ENCODE data around the gene PROM1. TPM values are rescaled to one million over a fixed set of nuclear protein-coding genes. Genes with fewer than 3 reads are reported as not detected.

Gene PROM1
- total and polyA plus RNA-seq, 9 of the 15 experiments (the other 6 are each of a cell fraction or from before 2014, with no cell fraction given), result 0.05 TPM; not detected in 8

DNA sequence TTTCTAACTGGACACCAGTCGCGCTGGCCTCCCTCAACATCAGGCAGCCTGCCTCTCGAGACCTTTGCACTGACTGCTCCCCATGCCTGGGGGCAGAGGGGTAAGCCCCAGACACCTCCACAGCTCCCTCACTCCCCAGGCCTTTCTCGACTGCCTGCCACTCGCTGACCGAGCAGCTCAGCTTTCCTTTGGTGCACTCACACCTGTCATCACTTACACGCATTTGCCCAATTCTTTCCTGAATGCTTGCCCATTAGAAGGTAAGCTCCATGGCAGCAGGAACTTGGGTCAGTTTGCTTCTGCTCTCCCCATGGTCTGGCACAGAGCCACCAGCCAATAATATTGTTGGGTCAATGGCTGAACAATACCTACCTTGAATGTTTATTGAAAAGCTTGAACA, 32.2 kb upstream of the PROM1 start:
- ATAC-seq, result no peak
- Histone ChIP-seq H3K27ac (ENCODE audit: extremely low read depth, low read depth, low read length) (no peak overlapping the region), H3K79me2 (ENCODE audit: control insufficient read depth, insufficient read depth, low read length) (no peaks in the 10 kb centered on the region), H4K20me1 (replicated peaks; ENCODE audit: control insufficient read depth, insufficient read depth, low read length) (no peaks in the 10 kb centered on the region), H2AFZ (ENCODE audit: low read depth, low read length) (no peak overlapping the region), H3K27me3 (ENCODE audit: control insufficient read depth in 2 of 2, insufficient read depth in 2 of 2, low read length in 2 of 2) (peaks cover 0 to 26% of the 10 kb centered on the region in 2 experiments; a peak in 3 of 5 replicates), H3K4me3 (no peak overlapping the region), H3K9me1 (ENCODE audit: control insufficient read depth, insufficient read depth, low read length) (no peaks in the 10 kb centered on the region), H3K9me3 (replicated peaks; ENCODE audit: control insufficient read depth, insufficient read depth, low read depth, low read length) (no peaks in the 10 kb centered on the region), H3K4me1 (replicated peaks in 1 of 2; ENCODE audit: control insufficient read depth in 2 of 2, insufficient read depth in 2 of 2, low read length in 2 of 2) (no peaks in the 10 kb centered on the region), H3K36me3 (ENCODE audit: control insufficient read depth, insufficient read depth, low read length) (no peaks in the 10 kb centered on the region), H3K4me2 (ENCODE audit: insufficient read depth, low read length) (no peak overlapping the region), H3K9ac (ENCODE audit: insufficient read depth in 1 of 2, low read depth in 2 of 2, low read length in 2 of 2) (no peak overlapping the region)
- intact Hi-C loops (cut with micrococcal nuclease) (no loop called here), in situ Hi-C loops (cut with MboI) (no loop called here)
- DNase-seq (ENCODE audit: extremely low read depth in 1 of 4, low spot score in 3 of 4), result no peak
- TF ChIP-seq SIRT6 (IDR thresholded peaks at IDR 0.05; ENCODE audit: low read depth, low read length) (no peak), ZNF274 (IDR thresholded peaks at IDR 0.05; ENCODE audit: borderline replicate concordance, low read depth, low read length) (no peak), MTA2 (IDR thresholded peaks at IDR 0.05; ENCODE audit: low read depth) (no peak), SRSF3 (IDR thresholded peaks at IDR 0.05; ENCODE audit: insufficient read depth, low read length) (no peak), KLF16 (IDR thresholded peaks at IDR 0.05) (no peak), NFXL1 (CRISPR knock-in tag; IDR thresholded peaks at IDR 0.05) (no peak), ARID1B (IDR thresholded peaks at IDR 0.05) (no peak)
- TF ChIP-seq, protein P1, sequence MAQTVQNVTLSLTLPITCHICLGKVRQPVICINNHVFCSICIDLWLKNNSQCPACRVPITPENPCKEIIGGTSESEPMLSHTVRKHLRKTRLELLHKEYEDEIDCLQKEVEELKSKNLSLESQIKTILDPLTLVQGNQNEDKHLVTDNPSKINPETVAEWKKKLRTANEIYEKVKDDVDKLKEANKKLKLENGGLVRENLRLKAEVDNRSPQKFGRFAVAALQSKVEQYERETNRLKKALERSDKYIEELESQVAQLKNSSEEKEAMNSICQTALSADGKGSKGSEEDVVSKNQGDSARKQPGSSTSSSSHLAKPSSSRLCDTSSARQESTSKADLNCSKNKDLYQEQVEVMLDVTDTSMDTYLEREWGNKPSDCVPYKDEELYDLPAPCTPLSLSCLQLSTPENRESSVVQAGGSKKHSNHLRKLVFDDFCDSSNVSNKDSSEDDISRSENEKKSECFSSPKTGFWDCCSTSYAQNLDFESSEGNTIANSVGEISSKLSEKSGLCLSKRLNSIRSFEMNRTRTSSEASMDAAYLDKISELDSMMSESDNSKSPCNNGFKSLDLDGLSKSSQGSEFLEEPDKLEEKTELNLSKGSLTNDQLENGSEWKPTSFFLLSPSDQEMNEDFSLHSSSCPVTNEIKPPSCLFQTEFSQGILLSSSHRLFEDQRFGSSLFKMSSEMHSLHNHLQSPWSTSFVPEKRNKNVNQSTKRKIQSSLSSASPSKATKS (CRISPR knock-in tag; IDR thresholded peaks at IDR 0.05), result no peak
- TF ChIP-seq, protein P2, sequence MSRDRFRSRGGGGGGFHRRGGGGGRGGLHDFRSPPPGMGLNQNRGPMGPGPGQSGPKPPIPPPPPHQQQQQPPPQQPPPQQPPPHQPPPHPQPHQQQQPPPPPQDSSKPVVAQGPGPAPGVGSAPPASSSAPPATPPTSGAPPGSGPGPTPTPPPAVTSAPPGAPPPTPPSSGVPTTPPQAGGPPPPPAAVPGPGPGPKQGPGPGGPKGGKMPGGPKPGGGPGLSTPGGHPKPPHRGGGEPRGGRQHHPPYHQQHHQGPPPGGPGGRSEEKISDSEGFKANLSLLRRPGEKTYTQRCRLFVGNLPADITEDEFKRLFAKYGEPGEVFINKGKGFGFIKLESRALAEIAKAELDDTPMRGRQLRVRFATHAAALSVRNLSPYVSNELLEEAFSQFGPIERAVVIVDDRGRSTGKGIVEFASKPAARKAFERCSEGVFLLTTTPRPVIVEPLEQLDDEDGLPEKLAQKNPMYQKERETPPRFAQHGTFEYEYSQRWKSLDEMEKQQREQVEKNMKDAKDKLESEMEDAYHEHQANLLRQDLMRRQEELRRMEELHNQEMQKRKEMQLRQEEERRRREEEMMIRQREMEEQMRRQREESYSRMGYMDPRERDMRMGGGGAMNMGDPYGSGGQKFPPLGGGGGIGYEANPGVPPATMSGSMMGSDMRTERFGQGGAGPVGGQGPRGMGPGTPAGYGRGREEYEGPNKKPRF (IDR thresholded peaks at IDR 0.05; ENCODE audit: low read depth, low read length), result no peak
- FAIRE-seq, result no peak
- POLR2A ChIA-PET, result no interaction called here
- no TSS peak for BruUV-seq (replicated peaks)
- CTCF ChIA-PET (ENCODE audit: low intra/inter-chr PET ratio), result no interaction called here
- WGBS (ENCODE audit: insufficient coverage, low coverage, missing lambda C conversion rate), result 0% methylated on average over 7 of the region's 7 CpGs

Measured in K562 (cell line).